ENCODE measurements around the gene ADCK1. TPM values are rescaled to one million over a fixed set of nuclear protein-coding genes. Genes with fewer than 3 reads are reported as not detected.

ADCK1 gene
- total RNA-seq, 4 donors from 2014 or later: 3.8 to 11.1 (median 6.8) TPM

DNA sequence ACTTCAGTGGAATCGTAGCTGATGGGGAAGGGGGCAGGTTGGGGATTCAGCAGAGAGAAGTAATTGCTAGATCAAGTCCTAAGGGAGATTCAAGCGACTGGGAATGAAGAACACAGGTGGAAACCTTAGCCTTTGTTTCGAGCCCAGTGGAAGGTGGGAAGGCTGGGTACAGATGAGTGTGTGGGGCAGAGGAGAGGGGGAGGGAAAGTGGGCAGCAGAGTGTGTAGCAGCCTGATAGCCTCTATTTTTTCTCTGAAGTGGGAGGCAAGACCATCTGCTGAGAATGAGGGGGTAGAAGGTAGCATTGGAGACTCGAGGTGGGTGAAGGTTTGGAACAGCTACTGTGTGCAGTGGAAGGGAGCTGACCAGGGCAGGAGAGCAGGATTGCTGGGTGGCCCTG is 91.0 kb downstream of the ADCK1 start:
- 66 to 95% methylated on average over 3 to 4 of the region's 4 CpGs for WGBS, 2 donors (ENCODE audit: low coverage in 1 of 2)
- H3K4me1 ChIP-seq: no peaks in the 10 kb centered on the region
- H3K27me3 ChIP-seq: no peaks in the 10 kb centered on the region
- ATAC-seq: no peak
- no peak overlapping the region for H3K4me3 ChIP-seq
- peaks cover 0 to 42% of the 10 kb centered on the region in 2 donors for H3K36me3 ChIP-seq
- peaks cover 0 to 5% (median 0%) of the 10 kb centered on the region in 3 donors for H3K9me3 ChIP-seq
- no peak overlapping the region for H3K27ac ChIP-seq
- TF ChIP-seq EP300 (IDR thresholded peaks at IDR 0.05): no peak
- no peak for TF ChIP-seq POLR2A (IDR thresholded peaks at IDR 0.05)
- TF ChIP-seq POLR2AphosphoS5 (IDR thresholded peaks at IDR 0.05): no peak
- TF ChIP-seq, protein P1, sequence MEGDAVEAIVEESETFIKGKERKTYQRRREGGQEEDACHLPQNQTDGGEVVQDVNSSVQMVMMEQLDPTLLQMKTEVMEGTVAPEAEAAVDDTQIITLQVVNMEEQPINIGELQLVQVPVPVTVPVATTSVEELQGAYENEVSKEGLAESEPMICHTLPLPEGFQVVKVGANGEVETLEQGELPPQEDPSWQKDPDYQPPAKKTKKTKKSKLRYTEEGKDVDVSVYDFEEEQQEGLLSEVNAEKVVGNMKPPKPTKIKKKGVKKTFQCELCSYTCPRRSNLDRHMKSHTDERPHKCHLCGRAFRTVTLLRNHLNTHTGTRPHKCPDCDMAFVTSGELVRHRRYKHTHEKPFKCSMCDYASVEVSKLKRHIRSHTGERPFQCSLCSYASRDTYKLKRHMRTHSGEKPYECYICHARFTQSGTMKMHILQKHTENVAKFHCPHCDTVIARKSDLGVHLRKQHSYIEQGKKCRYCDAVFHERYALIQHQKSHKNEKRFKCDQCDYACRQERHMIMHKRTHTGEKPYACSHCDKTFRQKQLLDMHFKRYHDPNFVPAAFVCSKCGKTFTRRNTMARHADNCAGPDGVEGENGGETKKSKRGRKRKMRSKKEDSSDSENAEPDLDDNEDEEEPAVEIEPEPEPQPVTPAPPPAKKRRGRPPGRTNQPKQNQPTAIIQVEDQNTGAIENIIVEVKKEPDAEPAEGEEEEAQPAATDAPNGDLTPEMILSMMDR (IDR thresholded peaks at IDR 0.05): no peak

DNA sequence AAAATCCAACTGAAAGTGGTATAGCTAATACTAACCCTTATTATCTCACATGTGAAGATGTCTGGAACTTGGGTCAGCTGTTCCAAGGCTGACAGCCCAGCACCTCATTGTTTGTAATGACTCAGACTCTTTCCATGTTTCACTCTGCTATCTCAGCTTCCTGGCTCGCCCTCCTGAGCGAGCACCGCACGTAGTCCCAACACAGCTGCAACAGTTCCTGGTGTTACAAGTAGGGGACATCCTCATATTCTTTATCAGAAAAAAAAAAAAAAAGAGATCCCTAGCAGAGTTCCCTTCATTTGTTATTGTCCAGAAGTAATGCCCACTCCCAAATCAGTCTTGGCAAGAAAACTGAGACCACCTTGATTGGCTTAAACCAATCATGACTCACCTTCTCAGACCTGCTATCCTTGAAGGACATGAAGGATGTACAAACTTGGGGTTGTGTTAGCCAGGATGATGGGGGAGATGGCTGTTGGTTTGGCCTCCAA is 92.5 kb downstream of the ADCK1 start:
- no peak for ATAC-seq
- H3K27me3 ChIP-seq: no peaks in the 10 kb centered on the region
- TF ChIP-seq POLR2A (IDR thresholded peaks at IDR 0.05) (no peak), POLR2AphosphoS5 (IDR thresholded peaks at IDR 0.05) (no peak), EP300 (IDR thresholded peaks at IDR 0.05) (no peak)
- TF ChIP-seq, protein P1 (IDR thresholded peaks at IDR 0.05): no peak
- peaks cover 0 to 5% (median 0%) of the 10 kb centered on the region in 3 donors for H3K9me3 ChIP-seq
- peaks cover 0 to 35% of the 10 kb centered on the region in 2 donors for H3K36me3 ChIP-seq
- no peak overlapping the region for H3K4me3 ChIP-seq
- no peaks in the 10 kb centered on the region for H3K4me1 ChIP-seq
- 79 to 100% methylated on average over 1 to 4 of the region's 4 CpGs for WGBS, 2 donors (ENCODE audit: low coverage in 1 of 2)
- H3K27ac ChIP-seq: no peak overlapping the region

DNA sequence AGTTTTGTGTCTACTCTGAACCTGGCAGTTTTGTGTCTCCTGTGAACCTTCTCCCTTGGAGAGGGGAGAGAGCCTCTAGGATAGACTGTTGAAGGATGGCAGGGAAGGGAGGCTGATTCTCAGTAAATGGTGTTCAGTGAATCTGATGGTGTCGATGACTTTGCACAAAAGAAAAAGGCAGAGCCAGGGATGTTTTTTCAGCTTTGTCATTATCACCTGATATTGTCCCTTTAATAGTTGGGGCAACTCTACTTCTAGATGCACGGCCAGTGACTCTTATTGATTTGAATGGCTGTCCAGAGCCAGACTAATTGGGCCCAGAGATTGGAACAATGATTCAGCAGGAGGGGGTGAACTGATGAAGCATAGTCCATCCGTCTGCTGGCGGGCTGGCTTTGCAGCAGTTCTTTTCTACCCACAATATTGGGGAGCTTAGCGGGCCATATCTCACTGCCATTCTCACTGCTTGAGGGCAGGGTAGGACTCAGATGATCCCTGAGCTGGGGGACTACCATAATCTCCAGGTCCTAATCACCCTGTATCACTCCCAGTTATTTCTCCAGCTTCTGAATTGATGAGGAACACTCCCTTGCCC is 93.1 kb downstream of the ADCK1 start:
- Histone ChIP-seq H3K4me3 (no peak overlapping the region), H3K9me3 (peaks cover 0 to 5% (median 0%) of the 10 kb centered on the region in 3 donors), H3K4me1 (no peaks in the 10 kb centered on the region), H3K27ac (no peak overlapping the region), H3K27me3 (no peaks in the 10 kb centered on the region), H3K36me3 (peaks cover 0 to 29% of the 10 kb centered on the region in 2 donors)
- TF ChIP-seq POLR2AphosphoS5 (IDR thresholded peaks at IDR 0.05): no peak
- TF ChIP-seq, protein P1 (IDR thresholded peaks at IDR 0.05): no peak
- TF ChIP-seq POLR2A (IDR thresholded peaks at IDR 0.05): no peak
- TF ChIP-seq EP300 (IDR thresholded peaks at IDR 0.05): no peak
- no peak for ATAC-seq
- 90 to 94% methylated on average over 3 to 5 of the region's 5 CpGs for WGBS, 2 donors (ENCODE audit: low coverage in 1 of 2)

DNA sequence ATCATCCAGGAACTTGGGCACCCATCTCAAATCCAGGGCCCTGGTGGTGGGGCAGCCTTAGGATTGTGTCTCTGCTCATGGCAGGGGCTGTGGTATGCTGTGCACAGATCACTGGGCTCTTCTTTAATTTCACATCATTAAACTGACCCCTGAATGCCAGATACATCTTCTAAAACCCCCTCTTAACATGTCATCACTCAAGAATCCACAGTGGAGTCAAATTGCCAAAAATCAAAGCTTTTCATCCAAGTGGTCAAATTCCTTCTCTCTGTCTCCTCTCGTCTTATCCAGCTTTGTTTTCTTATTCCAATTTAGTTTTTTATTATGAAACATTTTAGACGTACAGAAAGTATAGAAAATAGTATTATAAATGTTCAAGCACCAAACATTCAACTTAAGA is 97.5 kb downstream of the ADCK1 start:
- peaks cover 0 to 27% of the 10 kb centered on the region in 2 donors for H3K36me3 ChIP-seq
- no peaks in the 10 kb centered on the region for H3K27me3 ChIP-seq
- no peak for ATAC-seq
- H3K4me1 ChIP-seq: no peaks in the 10 kb centered on the region
- TF ChIP-seq POLR2AphosphoS5 (IDR thresholded peaks at IDR 0.05) (no peak), EP300 (IDR thresholded peaks at IDR 0.05) (no peak), POLR2A (IDR thresholded peaks at IDR 0.05) (no peak)
- TF ChIP-seq, protein P1 (IDR thresholded peaks at IDR 0.05): no peak
- H3K4me3 ChIP-seq: no peak overlapping the region
- H3K27ac ChIP-seq: no peak overlapping the region
- no peaks in the 10 kb centered on the region for H3K9me3 ChIP-seq
- WGBS, 2 donors (ENCODE audit: low coverage in 1 of 2): 77 to 100% methylated on average over 1 to 2 of the region's 2 CpGs

DNA sequence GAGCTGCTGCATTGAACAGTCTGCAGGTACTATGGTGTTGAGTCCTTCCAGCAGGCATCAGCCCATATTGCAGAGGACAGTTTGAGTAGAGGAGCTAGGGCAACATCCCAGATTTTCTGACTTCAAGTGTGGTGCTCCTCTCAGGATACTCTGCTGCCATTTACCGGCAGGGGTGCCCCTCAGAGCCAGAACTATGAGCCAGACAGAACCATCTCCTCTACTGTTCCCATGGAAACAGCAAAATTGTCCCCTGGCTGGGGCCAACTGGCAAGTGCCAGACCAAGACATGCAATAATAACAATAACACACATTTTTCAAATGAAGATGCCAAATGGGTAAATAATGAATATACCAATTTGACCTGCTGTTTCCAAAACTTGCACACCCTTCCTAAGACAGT is 102.9 kb downstream of the ADCK1 start:
- Histone ChIP-seq H3K9me3 (no peaks in the 10 kb centered on the region), H3K4me3 (no peak overlapping the region), H3K27ac (no peak overlapping the region), H3K27me3 (no peaks in the 10 kb centered on the region), H3K4me1 (no peaks in the 10 kb centered on the region), H3K36me3 (peaks cover 0 to 48% of the 10 kb centered on the region in 2 donors)
- ATAC-seq: no peak
- WGBS, 2 donors (ENCODE audit: low coverage in 1 of 2): 67 to 78% methylated on average over 1 of the region's 1 CpG
- no peak for TF ChIP-seq POLR2AphosphoS5 (IDR thresholded peaks at IDR 0.05)
